HG03175 (cell line): ENCODE measurements around the gene POP7.
A peak's percentile ranks its signal among the peaks of the same experiment; 100 is the strongest.
"Not testable (repeated sequence)": the region's sequence is repeated elsewhere in the genome, so short reads cannot be mapped to it uniquely, and the experiment has no call there.

Source experiments
- ATAC-seq: cut with Tn5 transposase; IDR thresholded peaks from one replicate; pipeline ENCODE4 v1.9.1; 2021; ENCODE audit warnings: mild to moderate bottlenecking, moderate library complexity; ENCODE audit not compliant: unreplicated experiment

The POP7 gene

DNA sequence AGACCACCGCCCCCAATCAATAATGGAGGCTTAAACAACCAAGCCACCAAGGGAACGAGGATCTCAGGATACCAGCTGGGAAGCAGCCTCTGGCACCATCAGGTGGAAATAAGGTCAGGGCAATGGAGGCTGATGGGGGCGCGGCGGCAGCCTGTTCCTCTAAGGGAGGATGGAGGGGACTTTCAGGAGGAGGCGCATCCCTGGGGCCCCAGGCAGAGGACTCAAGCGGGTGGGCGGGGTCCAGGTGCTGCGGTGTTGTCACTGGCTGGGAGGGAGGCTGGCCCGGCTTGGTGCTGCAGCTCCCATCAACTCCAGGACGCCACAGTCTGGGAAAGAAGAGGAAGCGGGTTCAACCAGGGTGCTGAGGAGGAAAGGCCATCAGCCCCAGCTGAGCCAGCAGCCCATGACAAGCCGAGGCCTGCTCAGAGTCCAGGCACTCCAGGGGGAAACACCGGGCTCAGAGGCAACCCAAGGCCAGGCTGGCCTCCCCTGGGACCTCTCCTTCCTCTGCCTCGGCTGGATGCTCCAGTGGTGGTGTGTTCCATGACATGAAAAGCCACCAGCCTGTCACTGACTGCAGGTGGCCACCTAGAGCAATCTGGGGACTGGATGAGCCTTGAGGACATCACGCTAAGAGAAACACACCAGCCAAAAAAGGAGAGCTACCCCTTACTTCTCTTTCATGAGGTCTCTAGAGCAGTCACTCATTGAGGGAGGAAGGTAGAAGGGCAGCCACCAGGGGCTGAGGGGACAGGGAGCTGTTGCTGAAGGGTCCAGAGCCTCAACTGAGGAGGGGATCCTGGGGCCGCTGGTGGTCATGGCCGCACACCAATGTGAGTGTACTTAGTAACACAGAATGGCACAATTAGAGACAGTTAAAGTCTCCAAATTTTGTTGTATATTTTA is 16.4 kb upstream of the POP7 start:
- ATAC-seq, result no peak

GRCh38 chr7:100691676-100692577 is 14.0 kb upstream of the POP7 start:
- peak; percentile 38 for ATAC-seq

DNA sequence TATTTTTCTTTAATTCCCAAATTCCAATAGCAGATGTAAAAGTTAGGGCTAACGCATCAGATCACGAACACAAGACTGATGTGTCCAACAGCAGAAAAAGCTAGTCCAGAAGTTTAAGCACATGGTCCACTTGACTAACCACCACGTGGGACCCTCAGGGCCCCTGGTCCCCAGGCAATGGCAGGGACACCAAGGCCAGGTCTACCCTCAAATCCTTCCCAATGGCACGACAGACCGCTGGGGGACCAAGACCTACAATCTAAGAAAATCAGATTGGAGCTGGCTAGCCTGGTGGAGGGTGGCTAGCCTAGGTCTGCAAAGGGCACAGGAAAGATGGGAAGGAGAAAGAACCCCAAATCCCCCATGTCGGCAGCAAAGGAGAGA is 13.4 kb upstream of the POP7 start:
- ATAC-seq, result no peak

GRCh38 chr7:100693312-100694097 is 12.4 kb upstream of the POP7 start:
- peak; percentile 28 for ATAC-seq

DNA sequence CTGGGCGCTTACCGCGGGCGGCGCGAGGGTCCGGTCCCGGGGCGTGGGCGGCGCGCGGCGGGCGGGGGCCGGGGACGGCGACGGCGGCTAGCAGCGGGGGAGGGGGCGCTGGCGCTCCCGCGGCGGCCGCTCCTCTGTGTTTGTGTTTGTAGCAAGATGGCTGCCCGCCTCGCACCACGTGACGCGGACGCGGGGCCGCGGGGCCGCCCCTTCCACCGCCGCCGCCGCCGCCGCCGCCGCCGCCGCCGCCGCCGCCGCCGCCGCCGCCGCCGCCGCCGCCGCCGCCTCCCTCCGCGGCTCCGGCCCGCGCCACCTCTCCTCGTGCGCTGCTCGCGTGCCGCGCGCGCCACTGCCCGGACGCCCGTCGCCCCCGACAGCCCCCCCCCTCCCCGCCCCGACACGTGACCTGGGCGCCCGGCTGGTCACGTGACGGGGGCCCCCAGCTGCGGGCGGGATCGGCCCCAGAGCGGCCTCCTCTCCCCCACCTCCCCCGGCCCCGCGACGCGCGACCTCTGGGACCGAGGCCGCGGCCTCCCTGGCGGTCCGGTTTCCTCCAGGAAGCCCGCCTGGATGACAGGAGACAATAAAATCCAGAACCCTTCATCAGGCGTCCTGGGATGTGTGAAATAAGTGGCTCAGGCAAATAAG is 11.7 kb upstream of the POP7 start, which contains the start of gene GIGYF1:
Gene GIGYF1 (minus strand): TSS at position 153 of the 648 bp plus-strand sequence. CDS start 6,012 bp downstream, outside the sequence.
- peak; percentile 53 for ATAC-seq

DNA sequence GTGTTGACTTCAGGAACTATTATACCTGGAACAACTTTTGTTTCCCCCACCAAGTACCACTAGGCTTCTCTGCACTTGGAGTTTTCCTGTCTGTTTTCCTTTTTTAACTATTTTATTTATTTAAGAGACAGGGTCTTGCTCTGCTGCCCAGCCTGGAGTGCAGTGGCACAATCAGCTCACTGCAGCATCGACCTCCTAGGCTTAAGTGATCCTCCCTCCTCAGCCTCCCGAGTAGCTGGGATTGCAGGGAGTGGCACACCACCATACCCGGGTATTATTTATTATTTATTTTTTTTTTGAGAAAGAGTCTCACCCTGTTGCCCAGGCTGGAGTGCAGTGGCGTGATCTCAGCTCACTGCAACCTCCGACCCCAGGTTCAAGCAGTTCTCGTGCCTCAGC is 9.8 kb upstream of the POP7 start:
- no peak for ATAC-seq

- ATAC-seq, result no peak
Observed at GRCh38 chr7:100699018-100699417, 6.9 kb upstream of the POP7 start.

DNA sequence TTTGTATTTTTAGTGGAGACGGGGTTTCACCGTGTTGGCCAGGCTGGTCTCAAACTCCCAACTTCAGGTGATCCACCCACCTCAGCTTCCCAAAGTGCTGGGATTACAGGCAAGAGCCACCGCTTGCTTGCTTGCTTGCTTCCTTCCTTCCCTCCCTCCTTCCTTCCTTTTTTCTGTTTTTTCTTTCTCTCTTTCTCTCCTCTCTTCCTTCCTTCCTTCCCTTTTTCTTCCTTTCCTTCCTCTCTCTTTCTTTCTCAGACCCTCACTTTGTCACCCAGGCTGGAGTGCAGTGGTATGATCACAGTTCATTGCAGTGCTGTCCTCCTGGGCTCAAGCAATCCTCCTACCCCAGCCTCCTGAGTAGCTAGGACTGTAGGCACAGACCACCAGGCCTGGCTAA is 4.8 kb upstream of the POP7 start:
- not testable (repeated sequence) for ATAC-seq

DNA sequence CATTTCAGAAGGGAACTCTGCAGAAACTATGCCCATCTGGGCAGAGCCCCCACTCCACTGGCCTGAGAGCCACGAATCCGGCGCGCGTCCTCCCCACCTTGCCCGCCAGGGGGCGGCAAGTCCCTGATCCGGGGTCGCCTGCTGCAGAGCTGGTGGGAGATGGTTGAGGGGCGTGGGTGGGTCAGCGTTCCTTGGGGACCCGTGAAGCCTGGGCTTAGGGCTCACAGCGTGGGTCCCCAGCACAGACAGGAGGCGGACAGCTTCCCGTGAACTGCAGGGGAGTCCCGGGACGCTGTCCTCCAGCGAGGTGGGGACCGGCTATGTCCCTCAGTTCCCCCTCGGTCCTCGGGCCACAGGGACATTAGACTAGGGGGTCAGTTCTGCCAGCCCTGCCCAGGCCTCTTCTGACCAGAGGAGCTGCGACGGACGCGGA is 585 bp upstream of the POP7 start:
- peak; percentile 62 for ATAC-seq

DNA sequence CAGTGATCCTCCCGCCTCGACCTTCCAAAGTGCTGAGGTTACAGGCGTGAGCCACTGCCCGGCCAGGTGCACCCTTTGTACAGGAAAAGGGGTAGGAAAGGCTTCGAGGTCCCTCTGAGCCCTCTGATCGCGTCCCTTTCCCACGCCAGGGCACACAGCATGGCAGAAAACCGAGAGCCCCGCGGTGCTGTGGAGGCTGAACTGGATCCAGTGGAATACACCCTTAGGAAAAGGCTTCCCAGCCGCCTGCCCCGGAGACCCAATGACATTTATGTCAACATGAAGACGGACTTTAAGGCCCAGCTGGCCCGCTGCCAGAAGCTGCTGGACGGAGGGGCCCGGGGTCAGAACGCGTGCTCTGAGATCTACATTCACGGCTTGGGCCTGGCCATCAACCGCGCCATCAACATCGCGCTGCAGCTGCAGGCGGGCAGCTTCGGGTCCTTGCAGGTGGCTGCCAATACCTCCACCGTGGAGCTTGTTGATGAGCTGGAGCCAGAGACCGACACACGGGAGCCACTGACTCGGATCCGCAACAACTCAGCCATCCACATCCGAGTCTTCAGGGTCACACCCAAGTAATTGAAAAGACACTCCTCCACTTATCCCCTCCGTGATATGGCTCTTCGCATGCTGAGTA is 871 bp downstream of the POP7 start:
- no peak for ATAC-seq

DNA sequence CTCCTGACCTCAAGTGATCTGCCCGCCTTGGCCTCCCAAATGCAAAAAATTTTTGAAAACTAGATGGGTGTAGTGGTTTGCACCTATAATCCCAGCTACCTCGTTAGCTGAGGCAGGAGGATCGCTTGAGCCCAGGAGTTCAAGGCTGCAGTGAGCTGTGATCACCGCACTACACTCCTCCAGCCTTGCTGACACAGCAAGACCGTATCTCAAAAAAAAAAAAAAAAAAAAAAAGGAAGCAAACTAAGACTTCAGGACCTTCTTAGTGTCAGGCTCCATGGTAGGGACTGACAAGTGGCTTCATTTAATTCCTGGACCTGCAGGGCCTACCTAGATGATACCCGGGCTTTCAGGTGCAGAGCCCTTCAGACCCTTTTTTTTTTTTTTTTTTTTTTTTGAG is 2.5 kb downstream of the POP7 start:
- ATAC-seq, result no peak

GRCh38 chr7:100710452-100710851 is 4.5 kb downstream of the POP7 start:
- no peak for ATAC-seq

GRCh38 chr7:100711369-100711768 is 5.4 kb downstream of the POP7 start:
- ATAC-seq, result no peak

GRCh38 chr7:100714725-100715124 is 8.8 kb downstream of the POP7 start:
- no peak for ATAC-seq

DNA sequence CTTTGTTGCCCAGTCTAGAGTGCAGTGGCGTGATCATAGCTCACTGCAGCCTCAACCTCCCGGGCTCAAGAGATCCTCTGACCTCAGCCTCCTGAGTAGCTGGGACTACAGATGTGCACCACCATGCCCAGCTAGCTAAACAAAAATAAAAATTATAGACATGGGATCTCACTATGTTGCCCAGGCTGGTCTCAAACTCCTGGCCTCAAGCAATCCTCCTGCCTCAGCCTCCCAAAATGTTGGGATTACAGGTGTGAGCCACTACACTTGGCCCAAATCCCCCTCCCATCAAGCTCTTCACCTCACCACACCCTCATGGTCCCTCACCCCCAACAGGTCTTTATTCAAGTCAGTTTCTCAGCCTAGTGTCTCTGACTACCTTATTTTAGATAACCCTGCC is 11.2 kb downstream of the POP7 start:
- ATAC-seq, result not testable (repeated sequence)

- no peak for ATAC-seq
Observed at GRCh38 chr7:100719523-100720278, 13.8 kb downstream of the POP7 start.

DNA sequence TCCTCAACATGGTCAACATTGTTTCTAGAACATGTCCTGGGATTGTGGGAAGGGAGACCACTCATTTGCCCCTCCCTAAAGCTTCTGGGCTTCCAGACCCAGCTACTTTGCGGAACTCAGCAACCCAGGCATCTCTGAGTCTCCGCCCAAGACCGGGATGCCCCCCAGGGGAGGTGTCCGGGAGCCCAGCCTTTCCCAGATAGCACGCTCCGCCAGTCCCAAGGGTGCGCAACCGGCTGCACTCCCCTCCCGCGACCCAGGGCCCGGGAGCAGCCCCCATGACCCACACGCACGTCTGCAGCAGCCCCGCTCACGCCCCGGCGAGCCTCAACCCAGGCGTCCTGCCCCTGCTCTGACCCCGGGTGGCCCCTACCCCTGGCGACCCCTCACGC is 14.4 kb downstream of the POP7 start, which contains the start of gene EPO:
Gene EPO (plus strand): TSS at position 190 of the 392 bp plus-strand sequence. CDS start 513 bp downstream, outside the sequence.
- no peak for ATAC-seq

DNA sequence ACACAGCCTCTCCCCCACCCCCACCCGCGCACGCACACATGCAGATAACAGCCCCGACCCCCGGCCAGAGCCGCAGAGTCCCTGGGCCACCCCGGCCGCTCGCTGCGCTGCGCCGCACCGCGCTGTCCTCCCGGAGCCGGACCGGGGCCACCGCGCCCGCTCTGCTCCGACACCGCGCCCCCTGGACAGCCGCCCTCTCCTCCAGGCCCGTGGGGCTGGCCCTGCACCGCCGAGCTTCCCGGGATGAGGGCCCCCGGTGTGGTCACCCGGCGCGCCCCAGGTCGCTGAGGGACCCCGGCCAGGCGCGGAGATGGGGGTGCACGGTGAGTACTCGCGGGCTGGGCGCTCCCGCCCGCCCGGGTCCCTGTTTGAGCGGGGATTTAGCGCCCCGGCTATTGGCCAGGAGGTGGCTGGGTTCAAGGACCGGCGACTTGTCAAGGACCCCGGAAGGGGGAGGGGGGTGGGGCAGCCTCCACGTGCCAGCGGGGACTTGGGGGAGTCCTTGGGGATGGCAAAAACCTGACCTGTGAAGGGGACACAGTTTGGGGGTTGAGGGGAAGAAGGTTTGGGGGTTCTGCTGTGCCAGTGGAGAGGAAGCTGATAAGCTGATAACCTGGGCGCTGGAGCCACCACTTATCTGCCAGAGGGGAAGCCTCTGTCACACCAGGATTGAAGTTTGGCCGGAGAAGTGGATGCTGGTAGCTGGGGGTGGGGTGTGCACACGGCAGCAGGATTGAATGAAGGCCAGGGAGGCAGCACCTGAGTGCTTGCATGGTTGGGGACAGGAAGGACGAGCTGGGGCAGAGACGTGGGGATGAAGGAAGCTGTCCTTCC is 15.0 kb downstream of the POP7 start:
- ATAC-seq, result no peak
